Measurements from ENCODE around the gene CCIN.
"Not testable (repeated sequence)": the region's sequence is repeated elsewhere in the genome, so short reads cannot be mapped to it uniquely, and the experiment has no call there.

The CCIN gene

DNA sequence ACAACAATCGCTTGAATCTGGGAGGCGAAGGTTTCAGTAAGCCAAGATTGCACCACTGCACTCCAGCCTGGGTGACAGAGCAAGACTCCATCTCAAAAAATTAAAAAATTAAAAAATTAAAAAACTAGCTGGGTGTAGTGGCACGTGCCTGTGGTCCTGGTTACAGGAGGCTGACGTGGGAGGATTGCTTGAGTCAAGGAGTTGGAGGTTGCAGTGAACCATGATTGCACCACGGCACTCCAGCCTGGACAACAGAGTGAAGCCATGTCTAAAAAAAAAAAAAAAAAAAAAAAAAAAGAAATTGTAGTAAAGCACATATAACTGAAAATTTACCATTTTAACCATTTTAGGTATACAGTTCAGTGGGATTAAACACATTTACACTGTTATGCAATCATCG lies 13.1 kb upstream of the CCIN start:
- Histone ChIP-seq H3K27ac (ENCODE audit: poor library complexity, severe bottlenecking) (no peak overlapping the region), H3K4me1 (ENCODE audit: insufficient read depth, poor library complexity, severe bottlenecking) (peaks cover 16% of the 10 kb centered on the region), H3K9me3 (ENCODE audit: severe bottlenecking) (peaks cover 2% of the 10 kb centered on the region), H3K36me3 (ENCODE audit: low read depth) (no peaks in the 10 kb centered on the region), H3K4me3 (ENCODE audit: severe bottlenecking) (no peak overlapping the region), H3K27me3 (ENCODE audit: insufficient read depth, poor library complexity, severe bottlenecking) (no peaks in the 10 kb centered on the region)
- TF ChIP-seq, protein P1, sequence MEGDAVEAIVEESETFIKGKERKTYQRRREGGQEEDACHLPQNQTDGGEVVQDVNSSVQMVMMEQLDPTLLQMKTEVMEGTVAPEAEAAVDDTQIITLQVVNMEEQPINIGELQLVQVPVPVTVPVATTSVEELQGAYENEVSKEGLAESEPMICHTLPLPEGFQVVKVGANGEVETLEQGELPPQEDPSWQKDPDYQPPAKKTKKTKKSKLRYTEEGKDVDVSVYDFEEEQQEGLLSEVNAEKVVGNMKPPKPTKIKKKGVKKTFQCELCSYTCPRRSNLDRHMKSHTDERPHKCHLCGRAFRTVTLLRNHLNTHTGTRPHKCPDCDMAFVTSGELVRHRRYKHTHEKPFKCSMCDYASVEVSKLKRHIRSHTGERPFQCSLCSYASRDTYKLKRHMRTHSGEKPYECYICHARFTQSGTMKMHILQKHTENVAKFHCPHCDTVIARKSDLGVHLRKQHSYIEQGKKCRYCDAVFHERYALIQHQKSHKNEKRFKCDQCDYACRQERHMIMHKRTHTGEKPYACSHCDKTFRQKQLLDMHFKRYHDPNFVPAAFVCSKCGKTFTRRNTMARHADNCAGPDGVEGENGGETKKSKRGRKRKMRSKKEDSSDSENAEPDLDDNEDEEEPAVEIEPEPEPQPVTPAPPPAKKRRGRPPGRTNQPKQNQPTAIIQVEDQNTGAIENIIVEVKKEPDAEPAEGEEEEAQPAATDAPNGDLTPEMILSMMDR (IDR thresholded peaks at IDR 0.05; ENCODE audit: poor library complexity, severe bottlenecking) = no peak
- no peak for DNase-seq (ENCODE audit: low spot score)
- no peak for ATAC-seq (ENCODE audit: low read depth)

- DNase-seq (ENCODE audit: low spot score) = no peak
- Histone ChIP-seq H3K4me1 (ENCODE audit: insufficient read depth, poor library complexity, severe bottlenecking) (peaks cover 12% of the 10 kb centered on the region), H3K9me3 (ENCODE audit: severe bottlenecking) (peaks cover 2% of the 10 kb centered on the region), H3K4me3 (ENCODE audit: severe bottlenecking) (no peak overlapping the region), H3K36me3 (ENCODE audit: low read depth) (no peaks in the 10 kb centered on the region), H3K27me3 (ENCODE audit: insufficient read depth, poor library complexity, severe bottlenecking) (no peaks in the 10 kb centered on the region), H3K27ac (ENCODE audit: poor library complexity, severe bottlenecking) (no peak overlapping the region)
- TF ChIP-seq, protein P1 (IDR thresholded peaks at IDR 0.05; ENCODE audit: poor library complexity, severe bottlenecking) = no peak
- ATAC-seq (ENCODE audit: low read depth) = no peak
These were observed 11.1 kb upstream of the CCIN start for GRCh38 chr9:36158122-36158521.

DNA sequence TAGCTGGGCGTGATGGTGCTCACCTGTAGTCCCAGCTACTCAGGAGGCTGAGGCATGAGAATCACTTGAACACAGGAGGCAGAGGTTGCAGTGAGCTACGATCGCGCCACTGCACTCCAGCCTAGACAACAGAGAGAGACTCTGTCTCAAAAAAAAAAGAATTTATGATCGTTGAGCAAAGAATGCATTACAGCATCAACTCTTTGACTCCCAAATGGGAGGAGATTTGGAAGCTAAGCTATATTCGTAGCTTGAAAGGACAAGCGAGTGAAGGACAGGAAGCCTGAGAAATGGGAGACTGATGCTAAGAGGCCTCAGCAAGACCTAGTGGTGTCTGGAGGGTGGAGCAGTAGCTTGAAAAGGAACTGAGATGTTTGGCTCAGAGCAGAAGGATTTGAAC lies 10.3 kb upstream of the CCIN start:
- TF ChIP-seq, protein P1 (IDR thresholded peaks at IDR 0.05; ENCODE audit: poor library complexity, severe bottlenecking) = no peak
- H3K4me3 ChIP-seq (ENCODE audit: severe bottlenecking) = no peak overlapping the region
- peaks cover 2% of the 10 kb centered on the region for H3K9me3 ChIP-seq (ENCODE audit: severe bottlenecking)
- H3K27ac ChIP-seq (ENCODE audit: poor library complexity, severe bottlenecking) = no peak overlapping the region
- no peaks in the 10 kb centered on the region for H3K27me3 ChIP-seq (ENCODE audit: insufficient read depth, poor library complexity, severe bottlenecking)
- H3K36me3 ChIP-seq (ENCODE audit: low read depth) = no peaks in the 10 kb centered on the region
- ATAC-seq (ENCODE audit: low read depth) (no peak), DNase-seq (ENCODE audit: low spot score) (no peak)
- H3K4me1 ChIP-seq (ENCODE audit: insufficient read depth, poor library complexity, severe bottlenecking) = peaks cover 20% of the 10 kb centered on the region

- H3K27me3 ChIP-seq (ENCODE audit: insufficient read depth, poor library complexity, severe bottlenecking); H3K27ac ChIP-seq (ENCODE audit: poor library complexity, severe bottlenecking); DNase-seq (ENCODE audit: low spot score); ATAC-seq (ENCODE audit: low read depth); H3K36me3 ChIP-seq (ENCODE audit: low read depth); H3K4me3 ChIP-seq (ENCODE audit: severe bottlenecking); H3K9me3 ChIP-seq (ENCODE audit: severe bottlenecking): not testable (repeated sequence)
- peaks cover 17% of the 10 kb centered on the region for H3K4me1 ChIP-seq (ENCODE audit: insufficient read depth, poor library complexity, severe bottlenecking)
These were observed 9.7 kb upstream of the CCIN start for GRCh38 chr9:36159509-36159908.

DNA sequence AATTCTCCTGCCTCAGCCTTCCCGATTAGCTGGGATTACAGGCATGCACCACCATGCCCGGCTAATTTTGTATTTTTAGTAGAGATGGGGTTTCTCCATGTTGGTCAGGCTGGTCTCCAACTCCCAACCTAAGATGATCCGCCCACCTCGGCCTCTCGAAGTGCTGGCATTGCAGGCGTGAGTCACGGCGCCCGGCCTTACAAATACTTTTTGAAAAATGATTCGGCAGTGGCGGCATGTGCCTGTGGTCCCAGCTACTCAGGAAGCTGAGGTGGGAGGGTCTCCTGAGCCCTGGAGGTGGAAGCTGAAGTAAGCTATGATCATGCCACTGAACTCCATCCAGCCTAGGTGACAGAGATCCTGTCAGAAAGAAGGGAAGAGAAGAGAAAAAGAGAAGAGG lies 9.1 kb upstream of the CCIN start:
- not testable (repeated sequence) for DNase-seq (ENCODE audit: low spot score); H3K27me3 ChIP-seq (ENCODE audit: insufficient read depth, poor library complexity, severe bottlenecking); H3K4me3 ChIP-seq (ENCODE audit: severe bottlenecking); H3K27ac ChIP-seq (ENCODE audit: poor library complexity, severe bottlenecking); H3K36me3 ChIP-seq (ENCODE audit: low read depth); H3K9me3 ChIP-seq (ENCODE audit: severe bottlenecking); ATAC-seq (ENCODE audit: low read depth)
- peaks cover 14% of the 10 kb centered on the region for H3K4me1 ChIP-seq (ENCODE audit: insufficient read depth, poor library complexity, severe bottlenecking)

DNA sequence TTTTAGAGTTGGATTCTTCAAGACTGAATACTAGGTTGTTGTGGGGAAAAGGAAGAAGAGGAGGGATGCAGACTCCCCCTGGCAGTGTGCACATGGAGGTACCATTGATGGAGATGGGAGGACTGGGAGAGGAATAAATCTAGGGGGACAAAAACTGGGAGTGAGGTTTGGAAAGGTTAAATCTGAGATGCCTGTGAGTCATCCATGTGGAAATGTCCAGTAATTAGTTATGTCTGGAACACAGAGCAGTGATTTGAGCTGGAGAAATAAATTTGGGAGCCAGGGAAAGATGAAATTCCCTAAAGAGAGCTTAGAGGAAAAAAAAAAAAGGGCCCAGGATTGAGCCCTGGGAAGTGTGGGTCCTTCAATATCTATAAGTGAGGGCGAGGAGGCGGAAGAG lies 8.0 kb upstream of the CCIN start:
- Histone ChIP-seq H3K9me3 (ENCODE audit: severe bottlenecking) (peaks cover 2% of the 10 kb centered on the region), H3K27ac (ENCODE audit: poor library complexity, severe bottlenecking) (no peak overlapping the region), H3K4me1 (ENCODE audit: insufficient read depth, poor library complexity, severe bottlenecking) (peaks cover 14% of the 10 kb centered on the region), H3K36me3 (ENCODE audit: low read depth) (no peaks in the 10 kb centered on the region), H3K27me3 (ENCODE audit: insufficient read depth, poor library complexity, severe bottlenecking) (no peaks in the 10 kb centered on the region), H3K4me3 (ENCODE audit: severe bottlenecking) (no peak overlapping the region)
- TF ChIP-seq, protein P1 (IDR thresholded peaks at IDR 0.05; ENCODE audit: poor library complexity, severe bottlenecking) = no peak
- ATAC-seq (ENCODE audit: low read depth) = no peak
- no peak for DNase-seq (ENCODE audit: low spot score)

All from RWPE2 (cell line).